ENCODE results near the gene C19orf67.

Gene C19orf67

DNA sequence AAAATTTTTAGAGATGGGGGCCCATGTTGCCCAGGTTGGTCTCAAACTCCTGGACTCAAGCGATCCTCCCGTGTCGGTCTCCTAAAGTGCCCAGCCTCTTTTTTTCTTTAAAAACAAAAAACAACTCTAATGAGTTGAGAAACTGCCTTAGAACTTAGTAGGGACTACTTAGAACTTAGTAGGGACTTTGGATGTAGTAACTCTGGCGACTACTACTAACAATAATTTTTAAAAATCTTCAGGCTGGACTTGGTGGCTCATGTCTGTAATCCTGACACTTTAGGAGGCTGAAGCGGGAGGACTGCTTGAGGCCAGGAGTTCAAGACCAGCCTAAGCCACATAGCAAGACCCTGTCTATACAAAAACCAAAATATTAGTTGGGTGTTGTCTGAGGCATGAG, 515 bp upstream of the C19orf67 start:
- DNase-seq (ENCODE audit: low read depth in 2 of 2) = no peak

DNA sequence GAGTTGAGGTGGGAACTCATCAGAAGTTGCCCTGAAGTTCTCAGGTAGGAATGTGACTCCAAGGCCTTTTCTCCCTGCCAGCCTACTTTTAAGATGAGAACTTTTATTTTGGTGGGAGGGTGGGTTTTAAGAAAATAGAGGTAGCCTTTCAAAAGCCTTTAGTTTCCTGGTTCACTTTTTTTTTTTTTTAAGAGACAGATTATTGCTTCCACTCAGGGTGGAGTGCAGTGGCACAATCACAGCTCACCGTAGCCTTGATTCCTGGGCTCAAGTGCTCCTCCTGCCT, 3.0 kb downstream of the C19orf67 start:
- no peak for DNase-seq (ENCODE audit: low read depth in 2 of 2)

DNA sequence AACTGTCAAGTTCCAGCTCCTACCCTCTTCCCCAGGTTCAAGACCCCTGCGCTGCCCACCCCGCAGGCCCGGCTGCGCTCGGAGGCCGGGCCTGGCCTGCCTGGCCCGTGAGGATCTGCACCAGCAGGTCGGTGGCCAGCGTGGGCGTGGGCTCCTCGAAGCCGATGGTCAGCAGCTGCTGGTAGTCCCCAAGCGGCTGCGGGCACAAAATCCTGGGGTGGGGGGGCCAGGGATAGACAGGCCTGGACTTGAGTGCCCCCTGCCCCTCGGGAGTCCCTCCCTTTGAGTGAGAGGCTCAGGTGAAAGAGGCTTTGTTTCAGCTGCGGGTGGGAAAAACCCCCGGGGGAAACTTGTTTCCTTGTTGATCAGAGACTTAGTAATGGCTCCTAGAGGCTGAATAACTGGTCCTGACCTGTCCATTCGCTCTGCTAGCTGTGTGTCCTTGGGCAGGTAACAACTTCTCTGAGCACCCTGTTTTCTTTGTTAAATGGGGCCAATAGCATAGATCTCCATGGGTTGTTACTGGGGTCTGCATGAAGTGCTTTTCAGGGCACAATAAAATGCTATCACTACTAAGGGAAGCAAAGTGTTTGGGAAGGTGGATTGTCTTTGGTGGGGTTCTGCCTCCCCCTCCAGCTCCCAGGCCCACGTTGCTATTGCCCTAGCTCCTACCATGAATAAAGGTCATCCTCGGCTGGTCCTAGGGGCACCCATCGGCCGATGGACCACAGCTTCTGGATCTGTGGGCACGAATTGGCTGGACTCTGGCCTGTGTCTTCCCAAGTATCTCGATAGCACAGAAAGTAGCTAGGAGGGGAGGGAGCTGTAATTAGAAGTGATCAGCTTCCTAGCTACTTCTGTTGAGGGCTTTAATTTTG, 3.5 kb downstream of the C19orf67 start:
- no peak for DNase-seq (ENCODE audit: low read depth in 2 of 2)

DNA sequence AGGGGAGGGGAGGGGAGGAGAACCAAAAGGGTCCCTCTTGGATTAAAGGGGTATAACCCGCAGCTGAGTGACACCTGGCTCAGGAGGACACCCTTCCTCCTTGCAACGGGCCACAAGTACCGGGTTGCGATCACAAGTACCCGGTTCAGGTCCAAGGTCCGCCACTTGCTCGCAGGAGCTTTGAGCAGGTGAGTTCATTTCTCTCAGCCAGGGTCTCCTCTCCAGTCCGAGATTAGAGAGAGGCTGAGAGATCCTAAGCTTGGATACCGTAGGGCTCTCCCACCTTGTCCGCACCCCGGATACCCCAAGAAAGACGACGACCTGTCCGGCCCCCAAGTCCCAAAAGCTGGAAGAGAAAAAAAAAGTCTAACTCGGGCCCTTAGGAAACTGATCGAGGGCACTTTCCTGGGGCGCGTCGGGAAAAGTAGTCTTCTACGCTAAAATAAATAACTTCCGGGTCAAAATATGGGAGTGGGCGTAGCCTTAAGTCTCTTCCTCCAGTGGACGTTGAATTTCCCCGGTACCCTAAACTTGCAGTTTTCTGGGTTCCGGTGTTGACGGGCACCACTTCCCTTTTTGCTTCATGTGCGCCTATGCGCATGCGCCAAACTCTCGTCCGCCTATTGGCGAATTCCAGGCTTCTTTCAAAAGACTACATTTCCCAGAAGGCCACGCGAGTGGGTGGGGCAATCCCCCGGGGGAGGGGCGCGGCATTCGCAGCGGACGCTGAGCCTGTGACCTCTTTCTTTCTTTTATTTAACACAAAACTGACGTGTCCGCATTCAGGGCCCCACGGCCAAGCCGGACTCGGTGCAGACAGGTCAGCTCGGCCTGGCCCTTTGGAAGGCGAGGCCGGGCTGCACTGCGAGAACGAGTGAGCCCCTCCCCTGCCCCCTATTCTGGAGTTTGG, 4.4 kb downstream of the C19orf67 start:
- DNase-seq (ENCODE audit: low read depth in 2 of 2) = peak; percentile 98 to 99

DNA sequence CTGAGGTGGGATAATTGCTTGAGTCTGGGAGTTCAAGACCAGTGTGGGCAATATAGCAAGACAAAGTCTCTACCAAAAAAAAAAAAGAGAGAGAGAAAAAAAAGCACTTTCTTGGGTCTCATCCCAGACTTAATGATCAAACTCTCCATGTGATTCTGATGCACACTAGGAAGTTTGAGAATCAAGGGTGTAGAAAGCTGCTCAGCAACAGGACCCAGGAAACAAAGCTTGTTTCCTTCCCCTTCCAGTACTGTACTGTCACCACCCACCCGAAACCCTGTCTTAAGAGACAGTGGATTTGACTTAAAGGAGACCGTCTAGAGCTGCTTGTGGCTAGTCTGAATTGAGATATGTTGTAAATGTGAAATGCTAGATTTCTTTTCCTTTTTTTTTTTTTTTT, 7.2 kb downstream of the C19orf67 start:
- no peak for DNase-seq (ENCODE audit: low read depth in 2 of 2)

DNA sequence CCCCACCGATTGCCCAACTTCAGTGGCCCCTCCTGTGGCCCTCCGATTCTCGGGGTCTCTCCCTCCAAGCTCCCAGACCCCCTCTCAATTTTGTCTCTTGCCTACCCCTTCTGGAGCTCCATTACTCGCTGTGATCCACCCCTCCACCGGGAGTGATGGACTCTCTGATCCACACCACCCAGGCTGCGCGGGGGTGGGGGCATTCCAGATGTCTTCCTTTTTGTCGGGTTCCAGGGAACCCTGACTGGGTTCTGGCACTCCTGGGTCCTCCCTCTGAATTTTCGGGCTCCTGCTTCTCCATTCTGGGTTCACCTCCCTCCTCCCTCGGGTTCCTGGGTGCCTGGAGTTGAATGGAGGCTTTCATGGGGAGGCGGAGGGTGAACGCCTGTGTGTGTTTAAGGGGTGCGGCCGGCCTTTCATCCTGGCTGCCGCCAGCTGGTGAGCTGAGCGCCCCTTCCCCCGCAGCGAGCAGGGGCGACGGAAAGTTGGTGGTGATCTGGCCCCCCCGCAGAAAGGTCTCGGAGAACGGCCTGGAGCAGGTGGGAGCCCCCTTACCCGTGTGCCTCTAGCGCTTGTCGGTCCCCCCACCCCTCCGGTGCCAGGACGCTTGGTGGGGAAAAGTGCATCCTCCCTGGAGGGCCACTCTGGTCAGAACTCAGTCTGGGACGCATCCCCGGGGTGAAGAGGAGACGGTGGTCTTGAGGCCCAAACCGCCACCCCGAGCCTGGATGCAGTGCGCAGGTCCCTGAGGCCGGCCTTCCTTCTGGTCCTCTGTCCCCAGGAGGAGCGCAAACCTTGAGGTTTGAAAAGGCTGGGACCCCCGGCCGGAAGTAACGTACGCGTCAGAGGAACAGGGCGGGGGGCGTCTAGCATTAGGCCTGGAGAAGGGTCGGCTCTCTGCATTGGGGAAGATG, 11.4 kb downstream of the C19orf67 start:
- no peak for DNase-seq (ENCODE audit: low read depth in 2 of 2)

DNA sequence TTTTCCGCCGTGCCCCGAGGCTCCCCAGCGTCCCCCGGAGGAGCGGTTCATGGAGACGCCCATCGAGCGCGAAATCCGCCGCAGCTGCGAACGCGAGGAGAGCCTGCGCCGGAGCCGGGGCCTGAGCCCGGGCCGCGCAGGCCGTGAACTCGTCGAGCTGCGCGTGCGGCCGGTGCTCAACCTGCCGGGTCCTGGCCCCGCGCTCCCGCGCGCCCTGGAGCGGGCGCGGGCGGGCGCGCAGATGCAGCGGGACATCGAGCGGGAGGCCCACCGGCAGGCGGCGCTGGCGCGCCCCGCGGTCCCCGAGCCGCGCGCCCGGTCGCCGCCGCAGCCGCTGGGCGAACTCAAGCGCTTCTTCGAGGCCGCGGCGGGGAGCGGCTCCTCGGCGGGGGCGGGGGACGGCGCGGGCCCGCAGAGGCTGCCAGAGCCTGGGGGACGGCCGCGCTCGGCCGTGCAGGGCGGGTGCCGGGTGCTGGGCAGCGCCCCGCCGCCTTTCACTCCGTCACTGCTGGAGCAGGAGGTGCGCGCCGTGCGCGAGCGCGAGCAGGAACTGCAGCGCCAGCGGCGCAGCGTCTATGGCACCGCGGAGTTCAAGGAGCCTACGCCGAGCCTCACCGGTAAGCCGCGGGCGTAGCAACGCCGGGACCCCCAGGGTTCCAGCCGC, 12.2 kb downstream of the C19orf67 start:
- DNase-seq (ENCODE audit: low read depth in 2 of 2) = peak; percentile 50 to 58

DNA sequence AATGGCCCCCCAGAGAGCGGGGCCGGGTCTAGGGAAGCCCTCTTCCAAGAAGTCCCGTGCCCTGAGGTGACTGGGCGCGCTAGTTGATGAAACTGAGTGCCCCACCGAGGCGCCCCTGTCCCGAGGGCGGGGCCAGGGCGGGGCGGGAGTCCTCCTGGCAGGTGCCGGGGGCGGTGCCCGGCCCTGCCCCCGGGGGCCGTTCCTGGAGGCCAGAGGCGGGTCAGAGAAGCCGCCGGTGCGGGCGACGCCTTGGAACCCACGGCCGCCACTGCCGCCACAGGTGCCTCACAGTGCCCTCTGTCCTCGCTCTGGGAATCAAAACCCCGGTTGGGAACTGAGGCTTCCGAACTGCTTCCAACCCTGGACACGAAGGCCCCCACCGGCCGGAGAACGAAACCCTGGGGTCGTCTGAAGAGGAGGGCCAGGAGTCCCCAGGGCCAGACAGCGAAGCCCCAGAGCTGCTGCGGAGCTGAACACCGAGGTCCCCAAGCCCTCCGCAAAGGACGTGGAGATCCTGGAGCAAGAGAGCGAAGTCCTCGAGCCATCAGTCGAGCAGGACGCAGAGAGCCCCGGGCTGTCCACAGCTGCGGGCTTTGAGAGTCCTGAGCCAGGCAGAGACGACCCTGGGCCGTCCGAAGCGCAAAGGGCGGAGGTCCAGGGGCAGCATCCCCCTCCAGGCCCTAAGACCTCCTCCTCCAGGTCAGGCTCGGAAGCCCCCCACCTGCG, 12.9 kb downstream of the C19orf67 start, which contains the start of gene MISP3:
Gene MISP3, plus strand, starts transcription at position 252 of the 726 bp plus-strand sequence. CDS start 524 bp downstream, outside the sequence.
- DNase-seq (ENCODE audit: low read depth in 2 of 2) = no peak

DNA sequence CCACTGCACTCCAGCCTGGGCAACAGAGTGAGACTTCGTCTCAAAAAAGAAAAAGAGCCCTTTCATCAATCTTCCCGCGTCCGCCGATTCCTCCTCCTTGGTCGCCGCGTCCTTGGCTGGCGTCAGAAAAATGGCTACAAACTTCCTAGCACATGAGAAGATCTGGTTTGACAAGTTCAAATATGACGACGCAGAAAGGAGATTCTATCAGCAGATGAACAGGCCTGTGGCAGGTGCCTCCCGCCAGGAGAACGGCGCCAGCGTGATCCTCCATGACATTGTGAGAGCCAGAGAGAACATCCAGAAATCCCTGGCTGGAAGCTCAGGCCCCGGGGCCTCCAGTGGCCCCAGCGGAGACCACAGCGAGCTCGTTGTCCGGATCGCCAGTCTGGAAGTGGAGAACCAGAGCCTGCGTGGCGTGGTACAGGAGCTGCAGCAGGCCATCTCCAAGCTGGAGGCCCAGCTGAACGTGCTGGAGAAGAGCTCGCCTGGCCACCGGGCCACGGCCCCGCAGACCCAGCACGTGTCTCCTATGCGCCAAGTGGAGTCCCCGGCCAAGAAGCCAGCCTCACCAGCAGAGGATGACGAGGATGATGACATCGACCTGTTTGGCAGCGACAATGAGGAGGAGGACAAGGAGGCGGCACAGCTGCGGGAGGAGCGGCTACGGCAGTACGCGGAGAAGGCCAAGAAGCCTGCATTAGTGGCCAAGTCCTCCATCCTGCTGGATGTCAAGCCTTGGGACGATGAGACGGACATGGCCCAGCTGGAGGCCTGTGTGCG, 15.1 kb downstream of the C19orf67 start:
- no peak for DNase-seq (ENCODE audit: low read depth in 2 of 2)

DNA sequence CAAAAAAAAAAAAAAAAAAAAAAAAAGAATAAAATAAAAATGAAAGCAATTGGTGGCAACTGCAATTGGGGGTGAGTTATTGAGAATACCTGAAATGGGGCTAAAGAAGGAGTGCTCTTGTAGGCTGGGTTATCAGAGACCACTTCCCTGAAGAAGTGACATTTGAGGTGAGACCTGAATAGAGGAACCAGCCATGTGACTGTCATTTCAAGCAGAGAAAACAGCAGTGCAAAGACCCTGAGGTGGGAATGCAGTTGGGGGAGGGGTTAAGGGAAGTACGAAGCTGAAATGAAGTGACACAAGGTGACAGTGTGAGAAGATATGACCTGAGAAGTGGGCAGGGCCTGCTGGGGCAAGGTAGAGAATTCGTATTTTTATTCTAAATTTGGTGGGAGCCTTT, 19.4 kb downstream of the C19orf67 start:
- DNase-seq (ENCODE audit: low read depth in 2 of 2) = no peak

DNA sequence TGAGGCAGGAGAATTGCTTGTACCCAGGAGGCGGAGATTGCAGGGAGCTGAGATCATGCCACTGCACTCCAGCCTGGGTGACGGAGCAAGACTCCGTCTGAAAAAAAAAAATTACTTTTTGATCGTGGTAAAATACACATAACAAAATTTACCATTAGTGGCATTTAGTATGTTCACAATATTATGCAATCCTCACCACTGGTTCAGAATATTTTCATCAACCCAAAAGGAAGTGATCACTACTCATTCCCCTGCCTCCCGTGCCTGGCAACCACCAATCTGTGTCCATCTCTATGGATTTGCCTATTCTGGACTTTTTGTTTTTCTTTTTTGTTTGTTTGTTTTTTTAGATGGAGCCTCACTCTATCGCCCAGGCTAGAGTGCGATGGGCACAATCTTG, 22.5 kb downstream of the C19orf67 start:
- DNase-seq (ENCODE audit: low read depth in 2 of 2) = no peak

DNA sequence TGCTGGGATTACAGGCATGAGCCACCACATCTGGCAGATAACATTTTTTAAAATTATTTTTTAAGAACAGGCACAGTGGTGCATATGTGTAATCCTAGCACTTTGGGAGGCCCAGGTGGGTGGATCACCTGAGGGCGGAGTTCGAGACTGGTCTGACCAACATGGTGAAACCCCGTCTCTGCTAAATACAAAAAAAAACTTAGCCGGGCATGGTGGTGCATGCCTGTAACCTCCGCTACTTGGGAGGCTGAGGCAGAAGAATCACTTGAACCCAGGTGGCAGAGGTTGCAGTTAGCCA, 23.1 kb downstream of the C19orf67 start:
- no peak for DNase-seq (ENCODE audit: low read depth in 2 of 2)

DNA sequence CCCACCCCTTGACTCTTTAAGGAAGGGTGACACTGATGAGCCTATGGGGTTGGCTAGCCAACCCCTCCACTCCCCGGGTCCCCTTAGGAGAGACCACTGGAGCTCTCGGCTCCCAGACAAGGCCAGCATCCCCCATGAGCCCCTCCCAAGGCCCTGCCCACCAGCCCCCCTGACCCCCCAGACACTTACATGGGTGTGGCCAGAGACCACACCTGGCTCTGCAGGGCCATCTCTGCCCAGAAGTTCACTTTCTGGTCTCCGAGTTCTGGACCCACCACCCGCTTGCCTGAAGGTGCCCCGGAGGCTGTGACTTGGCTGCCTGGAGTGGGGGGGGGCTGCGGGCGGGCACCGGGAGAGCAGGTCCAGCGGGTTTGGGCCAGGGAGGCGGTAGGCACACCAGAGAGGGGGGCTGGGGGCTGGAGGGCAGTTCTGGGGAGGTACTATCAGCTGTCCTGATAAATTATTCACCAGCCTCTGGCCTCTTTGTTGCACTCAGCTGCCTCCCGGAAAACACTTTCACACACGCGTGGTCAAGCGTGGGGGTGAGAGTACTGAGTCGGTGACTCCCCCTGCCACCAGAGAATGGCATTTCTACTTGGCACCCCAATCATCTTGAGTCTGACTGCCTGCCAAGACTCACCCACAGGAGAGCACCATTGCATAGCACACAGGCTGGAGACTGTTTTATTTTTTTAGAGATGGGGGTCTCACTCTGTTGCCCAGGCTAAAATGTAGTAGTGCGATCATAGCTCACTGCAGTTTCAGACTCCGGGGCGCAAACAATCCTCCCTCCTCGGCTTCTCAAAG, 23.6 kb downstream of the C19orf67 start, which contains the start of gene PALM3:
Gene PALM3, minus strand, starts transcription at position 326 of the 807 bp plus-strand sequence. Its CDS starts 96 bp downstream, at position 230.
- DNase-seq (ENCODE audit: low read depth in 2 of 2) = no peak

DNA sequence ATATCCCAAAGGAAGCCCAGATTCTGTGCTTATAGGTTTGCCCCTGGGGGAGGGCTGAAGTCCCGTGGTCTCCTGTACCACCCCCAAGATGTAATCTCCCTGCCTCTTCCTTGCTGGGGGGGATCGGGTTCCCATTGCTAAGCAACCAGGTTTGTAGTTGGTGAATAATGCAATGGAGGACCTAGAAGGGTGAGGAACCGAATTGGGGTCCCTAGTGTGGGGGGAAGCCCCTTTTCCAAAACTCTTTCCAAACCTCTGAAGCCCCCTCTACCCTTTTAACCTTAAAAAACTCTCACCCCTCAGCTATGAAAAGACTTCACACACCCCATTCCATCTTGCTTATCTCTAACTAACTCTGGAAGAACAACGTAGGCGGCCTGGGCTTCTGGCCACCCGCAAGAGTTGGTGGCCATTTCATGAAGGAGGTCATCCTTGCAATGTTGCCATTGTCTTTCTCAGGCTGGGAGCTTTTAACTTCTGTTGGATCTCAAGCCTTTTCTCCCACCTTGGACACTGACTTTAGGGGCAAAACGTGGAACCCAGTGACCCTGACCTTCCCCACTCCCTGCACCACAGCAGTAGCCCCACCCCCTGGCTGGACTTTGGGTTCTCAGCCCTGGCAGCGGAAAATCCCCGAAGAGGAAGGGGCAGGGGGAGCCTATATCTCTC, 24.4 kb downstream of the C19orf67 start:
- DNase-seq (ENCODE audit: low read depth in 2 of 2) = no peak

DNA sequence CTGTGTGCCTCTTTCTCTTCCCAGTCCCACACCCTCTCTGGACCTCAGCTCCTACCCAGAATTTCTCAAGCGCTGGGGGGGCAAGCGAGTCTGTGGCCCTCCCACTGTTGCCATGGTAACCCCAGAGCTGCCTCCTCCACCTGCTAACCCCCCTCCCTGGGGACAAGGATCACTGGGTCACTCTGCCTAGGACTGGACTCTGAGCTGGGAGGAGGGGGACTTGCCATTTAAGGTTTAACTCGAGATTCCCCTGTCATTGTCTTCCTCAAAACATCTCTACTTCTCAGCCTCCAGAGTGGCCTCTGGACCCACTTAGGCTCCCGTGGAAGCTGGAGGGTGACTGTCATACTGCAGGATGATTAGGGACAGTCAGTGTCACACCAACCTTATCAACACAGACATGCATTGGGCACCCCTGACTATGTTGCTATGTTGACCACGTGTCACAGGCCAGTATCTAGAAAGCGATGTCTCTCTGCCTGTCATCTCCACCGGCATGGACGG, 25.9 kb downstream of the C19orf67 start:
- DNase-seq (ENCODE audit: low read depth in 2 of 2) = no peak

DNA sequence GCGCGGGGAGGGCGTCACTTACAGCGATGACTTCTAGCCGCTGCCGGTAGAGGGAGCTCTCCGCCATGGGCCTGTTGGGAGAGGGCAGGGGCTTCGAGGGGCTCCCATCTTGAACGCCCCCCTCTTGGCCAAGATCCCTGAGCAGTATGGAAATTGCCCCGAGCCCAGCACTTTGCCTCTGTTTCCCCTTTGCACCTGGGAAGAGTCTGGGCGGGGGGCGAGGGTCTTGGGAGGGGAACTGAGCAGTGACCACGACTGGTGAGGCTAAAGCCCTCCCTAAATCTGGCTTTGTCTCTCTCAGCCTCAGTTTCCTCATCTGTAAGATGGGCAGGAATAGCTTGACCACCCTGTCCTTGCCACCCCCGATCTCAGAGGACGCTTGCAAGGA, 26.5 kb downstream of the C19orf67 start:
- no peak for DNase-seq (ENCODE audit: low read depth in 2 of 2)

DNA sequence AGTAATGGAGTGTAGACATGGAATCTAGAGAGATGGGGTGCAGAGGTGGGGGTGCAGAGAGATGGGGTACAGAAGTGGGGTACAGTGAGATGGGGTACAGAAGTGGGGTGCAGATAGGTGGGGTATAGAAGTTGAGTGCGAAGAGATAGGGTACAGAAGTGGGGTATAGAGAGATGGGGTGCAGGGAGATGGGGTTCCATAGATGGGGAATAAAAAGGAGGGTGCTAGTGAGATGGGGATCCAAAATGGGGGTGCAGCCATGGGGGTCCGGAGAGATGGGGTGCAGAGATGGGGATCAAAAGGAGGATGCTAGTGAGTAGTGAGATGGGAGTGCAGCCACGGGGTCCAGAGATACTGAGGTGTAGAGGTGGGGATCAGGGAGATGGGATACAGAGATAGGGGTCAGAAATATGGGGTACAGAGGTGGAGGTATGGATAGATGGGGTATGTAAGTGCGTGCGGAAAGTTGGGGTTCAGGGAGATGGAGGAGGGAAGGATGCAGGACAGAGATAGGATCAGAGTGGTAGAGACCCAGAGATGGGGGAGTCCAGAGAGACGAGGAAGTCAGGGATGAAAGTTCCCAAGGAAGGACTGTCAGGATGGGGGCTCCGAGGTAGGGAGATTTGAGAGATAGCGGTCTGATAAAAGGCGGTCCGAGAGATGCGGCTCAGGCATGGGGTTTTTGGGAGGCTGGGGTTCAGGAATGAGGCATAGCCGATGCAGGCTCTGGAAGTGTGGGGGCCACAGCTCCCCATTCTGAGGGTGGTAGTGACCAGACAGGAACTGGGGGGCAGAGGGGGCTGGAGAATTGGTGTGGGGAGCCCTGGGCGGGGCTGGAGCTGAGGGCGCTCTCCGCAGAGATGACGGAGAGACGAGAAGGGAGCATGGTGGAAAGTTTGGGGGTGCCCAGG, 27.1 kb downstream of the C19orf67 start:
- DNase-seq (ENCODE audit: low read depth in 2 of 2) = no peak

Measured in stimulated activated CD4-positive, alpha-beta T cell treated with anti-CD3 and anti-CD28 coated beads, Interleukin-1b, Interleukin-23, amount 100 ng/mL, for 1 hour (primary cell).